ENCODE data around the gene HNRNPAB.
"Not testable (repeated sequence)": the region's sequence is repeated elsewhere in the genome, so short reads cannot be mapped to it uniquely, and the experiment has no call there.

Gene HNRNPAB

DNA sequence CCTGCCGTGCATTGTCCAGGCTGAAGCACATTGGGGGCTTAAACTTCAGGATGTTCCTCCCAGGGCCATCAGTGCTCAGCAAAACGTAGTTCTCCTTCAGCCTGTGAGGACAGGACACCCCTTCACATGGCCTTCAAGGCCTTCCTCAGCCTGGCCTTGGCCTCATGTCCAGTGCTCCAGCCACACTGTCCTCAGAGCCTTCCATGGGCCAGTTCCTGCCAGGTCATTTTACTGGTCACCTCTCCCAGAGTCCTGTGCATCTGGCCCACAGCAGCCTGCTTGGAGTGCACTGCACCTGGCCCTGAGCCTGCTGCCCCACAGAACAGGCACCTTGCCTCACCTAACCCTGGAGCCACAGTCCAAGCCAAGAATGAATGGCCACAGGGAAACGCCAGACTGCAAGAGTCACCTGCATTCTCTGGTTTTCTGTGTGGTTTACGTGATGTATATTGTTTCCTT is 8.7 kb downstream of the HNRNPAB start:
- no peak for DNase-seq

DNA sequence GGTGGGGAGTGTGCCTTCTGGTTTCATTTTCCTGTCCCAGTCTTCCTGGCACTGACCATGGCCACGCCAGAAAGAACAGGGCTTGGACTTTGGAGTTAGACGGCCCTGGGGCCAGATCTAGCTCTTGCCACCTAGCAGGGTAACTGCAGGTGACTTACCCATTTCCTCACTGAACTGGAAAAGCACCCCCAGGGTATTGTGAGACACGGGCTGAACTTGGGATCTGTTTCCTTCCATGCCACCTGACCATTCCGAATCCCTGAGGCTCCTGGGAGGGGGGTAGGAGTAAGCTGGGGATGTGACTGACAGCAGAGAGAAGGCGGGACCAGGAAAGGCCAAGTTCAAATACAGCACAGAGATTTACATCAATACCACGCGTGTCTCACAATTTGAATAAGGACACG is 9.4 kb downstream of the HNRNPAB start:
- no peak for DNase-seq

DNA sequence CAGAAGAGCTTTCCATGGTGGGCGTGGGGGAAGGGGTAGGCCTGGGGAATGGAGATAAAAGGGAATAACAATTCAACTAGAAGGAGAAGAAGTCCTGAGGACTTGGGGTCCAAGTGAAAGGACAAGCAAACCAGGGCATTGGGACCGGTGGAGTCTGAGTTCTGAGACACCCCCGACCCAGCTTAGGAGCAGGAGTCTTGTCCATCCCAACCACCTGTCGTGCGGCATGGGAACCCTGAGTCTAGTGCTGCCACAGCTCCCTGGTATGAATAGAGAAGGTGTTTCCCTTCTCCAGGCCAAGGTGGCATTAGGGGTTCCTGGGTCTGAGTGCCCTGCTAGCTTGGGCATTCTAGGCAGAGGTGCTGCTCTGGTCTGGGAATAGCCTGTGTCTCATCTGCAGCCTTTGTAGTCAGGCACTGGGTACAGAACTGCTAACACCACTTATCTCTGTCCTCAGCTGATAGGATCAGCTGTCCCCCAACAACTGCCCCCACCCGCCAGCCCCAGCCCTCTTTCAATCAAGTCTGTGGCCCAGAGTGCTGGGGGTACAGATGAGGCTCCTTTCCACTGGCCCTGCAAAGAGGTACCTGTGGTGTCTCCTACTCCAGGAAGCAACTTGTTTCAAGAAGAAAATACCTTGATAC is 9.9 kb downstream of the HNRNPAB start:
- DNase-seq: no peak

DNA sequence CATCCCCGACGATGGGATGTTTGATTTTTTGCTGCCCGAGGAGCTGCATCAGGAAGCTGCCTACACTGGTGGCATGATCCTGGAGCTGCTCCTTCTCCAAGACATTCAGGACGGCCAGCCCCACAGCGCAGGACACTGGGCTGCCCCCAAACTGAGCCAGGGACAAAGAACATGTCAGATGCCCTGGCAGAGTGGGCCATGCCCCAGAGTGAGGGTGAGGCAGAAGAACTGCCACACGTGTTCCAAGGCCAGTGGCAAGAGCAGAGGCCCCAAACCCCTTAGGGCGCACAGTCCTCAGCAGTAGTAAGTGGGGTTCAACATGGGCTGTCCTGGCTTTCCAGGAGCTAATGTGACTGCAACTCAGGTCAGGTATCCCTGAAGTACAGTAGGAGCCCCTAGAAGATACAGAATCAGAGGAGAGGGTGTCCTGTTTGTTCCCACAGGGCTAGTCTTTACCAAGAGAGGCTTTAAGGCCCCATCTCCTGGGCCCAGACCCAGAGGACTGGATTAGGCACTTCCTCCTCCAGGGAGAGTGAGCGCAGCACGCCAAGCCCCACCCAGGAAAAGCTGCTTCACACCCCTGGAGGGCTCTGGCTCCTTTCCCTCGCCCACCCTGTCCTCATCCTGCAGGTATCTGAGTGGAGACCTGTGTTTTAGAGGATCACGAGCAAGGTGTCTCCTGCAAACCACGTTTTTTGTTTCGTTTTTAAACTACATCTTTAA is 11.1 kb downstream of the HNRNPAB start:
- no peak for DNase-seq

DNA sequence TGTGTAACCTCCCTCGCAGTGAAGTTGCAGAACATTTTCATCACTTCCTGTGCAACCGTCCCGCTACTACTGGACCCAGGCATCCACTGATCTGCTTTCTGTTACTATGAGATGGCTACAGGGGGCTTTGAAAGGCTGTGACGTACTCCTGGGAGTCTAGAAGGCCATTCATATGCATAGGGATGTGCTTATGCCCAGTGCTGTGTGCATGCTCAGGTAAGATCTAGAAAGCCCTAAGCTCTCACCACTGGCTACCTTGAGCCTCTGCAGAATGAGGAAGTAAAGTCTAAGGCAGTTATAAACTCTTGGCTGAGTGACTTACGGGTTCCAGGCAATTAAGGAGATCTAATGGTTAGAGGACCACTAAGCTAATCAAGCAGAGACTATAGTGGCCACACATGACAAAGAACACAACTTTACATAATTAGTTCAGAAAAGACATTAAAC is 11.8 kb downstream of the HNRNPAB start:
- no peak for DNase-seq

DNA sequence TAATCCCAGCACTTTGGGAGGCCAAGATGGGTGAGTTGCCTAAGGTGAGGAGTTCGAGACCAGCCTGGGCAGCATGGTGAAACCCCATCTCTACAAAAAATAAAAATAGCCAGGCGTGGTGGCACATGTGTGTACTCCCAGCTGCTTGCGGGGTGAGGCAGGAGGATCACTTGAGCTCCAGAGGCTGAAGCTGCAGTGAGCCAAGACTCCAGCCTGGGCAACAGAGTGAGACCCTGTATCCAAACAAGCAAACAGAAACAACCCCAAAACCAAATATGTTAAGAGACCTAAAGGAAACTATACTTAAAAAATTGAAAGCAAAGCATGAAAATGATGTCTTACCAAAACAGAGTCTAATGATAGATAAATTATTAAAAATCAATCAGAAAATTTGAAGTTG is 12.4 kb downstream of the HNRNPAB start:
- no peak for DNase-seq

DNA sequence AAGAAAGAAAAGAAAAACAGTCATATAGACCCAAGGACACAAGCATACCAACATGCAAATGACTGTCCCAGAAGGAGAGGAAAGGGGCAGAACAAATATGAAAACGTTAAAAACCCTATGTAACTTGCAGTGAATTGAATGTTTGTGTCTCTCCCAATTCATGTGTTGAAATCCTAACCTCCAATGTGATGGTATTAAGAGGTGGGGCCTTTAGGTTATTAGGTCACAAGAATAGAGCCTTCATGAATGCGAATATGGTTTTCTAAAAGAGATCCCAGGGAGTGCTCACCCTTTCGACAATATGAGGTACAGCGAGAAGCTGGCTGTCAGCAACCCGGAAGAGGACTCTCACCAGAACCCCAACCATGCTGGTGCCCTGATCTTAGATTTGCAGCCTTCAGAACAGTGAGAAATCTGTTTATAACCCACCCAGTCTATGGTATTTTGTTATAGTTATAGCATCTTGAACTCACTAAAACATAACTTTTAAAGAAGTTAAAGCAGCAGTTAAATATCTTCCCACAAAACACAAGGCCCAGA is 14.0 kb downstream of the HNRNPAB start:
- DNase-seq: no peak

DNA sequence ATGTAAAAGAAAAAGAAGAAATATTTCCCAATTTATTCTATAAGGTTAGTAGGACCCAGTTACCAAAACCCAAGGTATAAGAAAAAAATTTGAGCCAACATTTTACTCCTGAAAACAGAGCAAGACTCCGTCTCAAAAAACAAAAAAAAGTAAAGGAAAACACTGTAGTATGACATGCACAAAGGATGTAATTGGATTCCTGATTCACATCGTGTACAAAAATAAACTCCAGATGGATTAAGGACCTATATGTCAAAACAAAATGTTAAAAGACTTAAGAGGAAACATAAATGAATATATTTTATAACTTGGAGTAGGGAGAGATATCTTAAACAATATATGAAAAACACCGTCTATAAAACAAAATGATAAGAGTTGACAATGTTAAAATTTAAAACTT is 14.5 kb downstream of the HNRNPAB start:
- no peak for DNase-seq

DNA sequence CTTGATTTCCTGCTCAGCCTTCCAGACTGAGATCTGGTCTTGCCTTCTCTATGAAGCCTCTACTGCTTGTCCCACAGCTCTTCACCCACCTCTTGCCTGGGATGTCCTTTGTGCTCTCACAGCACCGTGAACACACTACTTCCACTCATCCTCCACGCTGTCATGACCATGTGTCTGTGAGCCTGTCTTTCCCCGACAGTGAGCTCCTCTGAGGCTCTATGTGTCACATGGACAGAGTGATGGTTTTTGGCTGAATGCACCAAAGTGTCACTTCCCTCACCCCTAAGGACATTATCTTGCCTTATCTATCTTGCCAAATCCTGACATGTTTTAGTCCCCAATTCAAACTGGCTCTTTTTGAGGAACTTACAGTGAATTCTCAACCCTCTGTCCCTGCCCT is 16.9 kb downstream of the HNRNPAB start:
- DNase-seq: no peak

DNA sequence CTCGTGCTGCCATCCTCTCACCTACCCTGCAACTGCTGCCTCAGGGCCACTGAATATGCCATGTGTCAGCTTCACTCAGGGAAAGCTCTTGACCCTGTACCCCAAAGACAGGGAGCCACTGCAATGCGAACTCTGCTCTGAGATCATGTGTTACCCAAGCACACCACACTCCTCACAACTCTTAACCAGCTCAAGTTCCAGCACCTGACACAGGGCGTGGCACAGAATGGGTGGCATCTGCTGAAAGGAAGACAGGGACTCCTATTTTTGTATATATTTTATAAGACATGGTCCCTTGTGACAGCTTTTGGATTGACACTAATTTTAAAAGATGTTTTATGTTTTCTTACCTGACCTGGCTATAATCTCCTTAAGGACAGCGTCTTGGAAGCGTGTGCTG is 17.5 kb downstream of the HNRNPAB start:
- DNase-seq: no peak

DNA sequence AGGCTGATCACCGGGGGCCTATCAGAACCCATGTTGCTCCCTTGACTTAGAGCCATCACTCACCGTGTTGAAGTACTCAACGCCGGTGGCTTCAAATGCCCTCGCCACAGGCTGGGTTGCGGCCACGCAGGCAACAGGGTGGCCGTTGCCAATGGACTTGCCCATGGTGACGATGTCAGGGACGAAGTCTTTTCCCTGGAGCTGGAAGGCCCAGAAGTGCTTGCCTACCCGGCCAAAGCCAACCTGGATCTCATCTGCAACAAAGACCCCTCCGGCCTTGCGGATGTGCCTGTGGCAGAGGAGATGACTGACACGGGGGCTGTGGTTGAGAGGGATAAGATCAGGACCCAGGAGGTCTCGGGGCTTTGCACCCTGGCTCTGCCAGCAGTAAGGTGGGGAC is 18.0 kb downstream of the HNRNPAB start:
- DNase-seq: no peak

DNA sequence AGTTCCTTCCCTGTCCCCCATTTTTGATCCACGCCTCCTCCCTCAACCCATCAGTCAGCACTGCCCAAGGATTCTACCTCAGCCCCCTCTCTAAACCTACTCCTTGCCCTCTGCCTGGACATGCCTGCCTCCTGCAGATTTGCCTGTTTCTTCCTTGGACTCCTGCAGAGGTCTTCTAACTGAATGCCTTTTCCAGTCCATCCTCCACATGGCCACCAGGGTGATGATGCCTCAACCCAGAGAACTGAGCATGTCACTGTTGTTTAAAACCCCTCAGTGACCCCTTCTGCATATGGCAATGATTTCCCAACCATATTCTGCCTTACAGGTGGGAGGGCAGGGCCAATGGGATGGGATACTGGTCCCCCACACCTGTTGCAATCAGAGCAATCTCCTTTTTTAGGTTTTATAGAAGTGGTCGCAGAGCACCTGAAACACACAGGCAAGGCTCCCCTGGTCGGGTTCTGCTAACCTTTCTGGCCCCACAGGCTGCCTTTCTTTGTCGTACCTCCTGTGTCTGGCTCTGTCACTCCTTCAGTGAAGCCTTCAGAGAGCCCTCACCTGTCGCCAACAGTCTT is 19.0 kb downstream of the HNRNPAB start:
- no peak for DNase-seq

DNA sequence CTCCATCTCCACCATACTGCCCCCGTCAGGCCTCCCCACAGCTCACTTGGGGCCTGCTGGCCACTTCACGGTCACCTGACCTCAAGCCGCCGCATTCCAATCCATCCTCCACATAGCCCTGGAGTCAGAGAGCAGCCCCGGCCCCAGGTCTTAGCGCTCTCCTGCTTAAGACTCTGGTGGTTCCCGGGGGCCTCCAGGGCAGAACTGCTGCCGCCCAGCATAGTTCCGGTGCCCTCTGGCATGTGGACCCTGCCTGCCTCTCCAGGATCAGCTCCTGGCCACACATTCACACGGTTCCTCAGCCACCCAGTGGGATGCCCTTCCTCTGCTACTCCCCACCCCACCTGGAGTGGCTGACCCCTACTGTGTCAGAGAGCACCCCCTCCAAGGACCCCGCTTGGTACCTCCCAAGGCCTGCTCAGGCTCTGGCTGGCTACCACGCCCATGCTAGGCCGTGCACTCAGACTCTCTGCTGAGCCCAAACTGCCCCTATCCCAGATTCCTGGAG is 19.5 kb downstream of the HNRNPAB start:
- no peak for DNase-seq

DNA sequence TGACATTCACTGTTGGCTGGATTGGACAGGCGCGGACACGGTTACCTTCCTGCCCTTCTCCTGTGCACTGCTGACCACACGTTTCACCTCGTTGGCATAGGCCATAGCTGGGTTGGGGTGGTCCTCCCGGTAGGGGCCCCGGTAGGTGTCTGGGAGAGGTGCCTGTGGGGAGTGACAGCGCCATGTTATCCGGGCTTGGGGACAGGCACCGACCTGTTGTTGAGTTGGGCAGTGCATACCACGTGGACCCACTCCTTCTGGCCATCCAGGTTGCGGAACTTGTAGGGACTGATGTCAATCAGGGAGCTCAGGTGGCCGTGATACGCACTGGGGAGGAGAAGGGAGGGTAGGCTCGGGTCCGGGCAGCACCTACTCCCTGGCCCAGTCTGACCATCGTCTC is 20.1 kb downstream of the HNRNPAB start:
- no peak for DNase-seq

DNA sequence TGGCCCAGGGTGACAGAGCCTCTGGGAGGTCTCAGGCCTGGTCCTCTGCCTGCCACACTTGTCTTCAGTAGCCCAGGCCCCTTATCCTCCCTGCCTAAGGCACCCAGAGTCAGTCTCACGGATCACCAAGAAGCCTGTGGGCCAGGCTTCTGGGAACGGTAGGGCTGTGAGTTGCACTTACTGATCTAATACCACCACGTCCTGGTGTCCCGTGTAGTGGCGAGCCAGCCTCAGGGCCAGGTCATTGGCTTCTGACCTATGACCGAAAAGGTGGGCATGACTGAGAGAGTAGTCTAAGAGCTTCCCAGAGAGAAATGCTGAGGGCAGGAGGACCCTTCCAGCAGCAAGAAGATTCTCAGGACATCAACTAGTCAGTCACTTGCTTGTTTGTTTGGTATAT is 20.8 kb downstream of the HNRNPAB start:
- no peak for DNase-seq

DNA sequence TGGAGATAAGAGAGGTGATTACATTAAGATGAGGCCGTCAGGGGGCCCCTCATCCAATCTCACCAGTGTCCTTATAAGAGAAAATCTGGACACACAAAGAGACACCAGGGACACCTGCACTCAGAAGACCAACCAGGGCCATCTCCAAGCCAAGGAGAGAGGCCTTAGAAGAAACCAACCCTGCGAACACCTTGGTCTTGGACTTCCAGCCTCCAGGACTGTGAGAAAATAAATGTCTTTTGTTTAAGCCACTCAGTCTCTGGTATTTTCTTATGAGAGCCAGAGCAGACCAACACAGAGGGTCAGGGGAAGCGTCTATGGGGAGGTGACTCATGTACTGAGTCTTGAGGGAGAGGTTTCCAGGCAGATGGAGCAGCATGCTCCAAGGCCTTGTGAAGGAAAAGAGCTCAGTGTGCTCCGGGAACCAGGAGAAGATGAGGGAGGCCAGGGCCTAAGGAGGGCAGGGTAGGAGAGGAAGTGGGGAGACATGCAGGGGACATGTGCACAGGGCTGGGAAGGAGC is 22.9 kb downstream of the HNRNPAB start:
- no peak for DNase-seq

DNA sequence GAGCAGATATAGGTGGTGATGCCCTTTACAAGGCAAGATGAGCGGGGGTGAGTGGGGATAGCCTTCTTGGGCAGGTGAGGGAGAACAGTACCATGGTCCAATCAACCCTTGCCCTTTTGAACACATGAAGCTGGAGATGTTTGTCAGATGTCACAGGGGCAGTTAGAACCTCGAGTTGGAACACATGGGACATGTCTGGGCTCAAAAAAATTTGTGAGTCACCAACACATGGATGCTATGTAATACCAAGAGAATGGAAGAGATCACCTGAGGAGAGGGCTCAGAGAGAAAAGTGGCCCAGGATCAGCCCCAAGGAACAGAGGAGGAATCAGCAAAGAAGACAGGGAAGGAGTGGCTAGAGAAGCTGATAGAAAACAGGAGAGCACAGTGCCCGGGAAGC is 23.6 kb downstream of the HNRNPAB start:
- no peak for DNase-seq

DNA sequence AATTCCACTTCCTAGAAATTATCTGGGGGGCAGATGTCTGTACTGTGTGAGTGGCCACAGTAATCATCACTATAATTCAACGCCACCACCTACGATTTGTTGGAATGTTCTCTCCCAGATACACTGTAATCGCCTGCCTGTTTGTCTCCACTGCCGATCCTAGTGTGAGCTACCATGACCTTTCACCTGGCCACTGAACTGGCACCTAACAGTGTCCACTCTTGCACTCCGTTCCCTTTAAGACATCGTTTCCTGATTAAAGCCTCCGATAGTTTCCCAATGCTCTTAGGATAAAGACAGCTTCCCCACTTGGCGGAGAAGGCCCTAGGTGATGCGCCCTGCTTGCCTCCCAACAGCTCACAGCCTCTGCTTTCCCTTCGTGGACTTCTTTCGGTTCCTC is 24.3 kb downstream of the HNRNPAB start:
- DNase-seq: no peak

DNA sequence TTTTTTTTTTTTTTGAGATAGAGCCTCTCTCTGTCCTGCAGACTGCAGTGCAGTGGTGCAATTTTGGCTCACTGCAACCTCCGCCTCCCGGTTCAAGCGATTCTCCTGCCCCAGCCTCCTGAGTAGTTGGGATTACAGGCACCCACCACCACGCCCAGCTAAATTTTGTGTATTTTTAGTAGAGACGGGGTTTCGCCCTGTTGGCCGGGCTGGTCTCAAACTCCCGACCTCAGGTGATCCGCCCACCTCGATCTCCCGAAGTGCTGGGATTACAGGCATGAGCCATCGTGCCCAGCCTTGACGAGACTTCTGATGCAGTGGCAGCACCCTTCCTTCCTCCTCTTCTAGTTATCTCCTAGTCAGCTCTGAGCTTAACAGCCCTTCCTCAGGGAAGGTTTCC is 24.8 kb downstream of the HNRNPAB start:
- not testable (repeated sequence) for DNase-seq

DNA sequence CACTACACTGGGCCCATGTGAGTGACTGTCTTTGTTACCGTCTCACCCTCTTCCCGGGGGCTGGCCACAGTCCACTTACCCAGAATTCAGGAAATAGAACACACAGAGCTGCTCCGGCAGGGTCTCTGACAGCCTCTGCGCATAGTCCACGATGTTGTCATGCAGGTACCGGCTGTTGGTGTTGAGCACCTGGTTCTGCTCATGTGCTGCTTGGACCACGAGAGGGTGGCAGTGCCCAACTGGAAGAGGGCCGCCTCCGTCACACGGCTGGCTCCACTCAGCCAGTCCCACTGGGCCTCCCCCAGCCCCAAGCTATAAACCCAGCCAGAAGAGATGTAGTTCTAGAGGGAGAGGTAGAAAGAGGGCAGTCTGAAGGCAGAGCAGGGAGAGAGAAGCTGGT is 25.5 kb downstream of the HNRNPAB start:
- no peak for DNase-seq

DNA sequence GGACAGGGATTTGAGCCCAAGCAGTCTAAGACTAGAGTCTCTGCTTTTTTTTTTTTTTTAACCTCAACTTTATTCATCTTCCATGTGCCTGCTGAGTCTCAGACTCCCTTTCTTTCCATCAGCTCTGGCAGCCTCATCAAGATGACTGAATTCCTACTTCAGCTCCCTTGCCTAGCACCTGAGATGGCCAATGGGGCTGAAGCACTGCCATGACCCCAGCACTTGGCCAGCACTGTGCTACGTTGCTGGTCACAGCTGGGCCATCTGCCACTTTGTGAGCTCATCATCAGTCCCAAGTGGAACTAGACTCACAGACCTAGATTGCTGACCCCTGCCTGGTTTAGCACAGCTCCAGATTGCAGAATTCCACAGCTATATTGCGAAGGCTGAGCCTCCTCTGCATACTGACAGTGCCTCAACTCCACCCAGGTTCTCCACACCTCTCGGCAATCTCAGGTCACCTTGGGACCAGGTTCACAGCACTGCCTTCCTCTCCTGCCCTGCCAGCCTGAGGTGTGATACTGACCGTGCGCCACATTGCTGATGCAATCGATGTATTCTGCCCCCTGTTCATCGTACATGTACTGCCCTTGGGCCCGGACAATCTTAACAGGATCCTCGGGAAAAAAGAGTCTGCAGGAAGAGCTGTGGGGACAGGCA is 26.7 kb downstream of the HNRNPAB start:
- no peak for DNase-seq

DNA sequence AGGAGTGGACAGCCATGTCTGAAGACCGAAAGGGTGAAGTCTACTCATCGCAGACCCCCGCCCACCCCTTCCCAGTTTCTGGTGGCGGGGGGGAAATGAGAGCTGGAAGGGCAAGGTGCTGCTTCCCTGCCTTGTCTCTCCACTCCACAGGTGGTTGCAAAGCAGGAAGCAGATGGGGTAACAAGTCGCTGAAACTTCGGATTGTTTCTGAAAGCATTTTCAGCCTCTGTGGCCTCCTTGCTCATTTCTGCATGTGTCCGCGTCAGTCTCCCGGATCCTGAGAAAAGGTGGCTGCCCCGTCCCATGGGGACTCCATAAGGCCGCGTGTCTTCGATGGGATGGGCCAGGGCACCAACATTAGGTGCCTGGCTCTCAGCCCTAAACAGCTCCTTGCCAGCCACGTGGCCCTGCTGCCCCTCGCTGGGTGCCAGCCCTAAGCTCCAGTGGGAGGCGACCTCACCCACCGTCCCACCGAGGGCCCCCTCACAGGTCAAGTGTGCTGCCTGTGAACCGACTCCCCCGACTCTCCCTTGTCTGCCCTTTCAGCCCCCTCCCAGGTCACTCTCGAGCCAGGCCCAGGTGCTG is 27.3 kb downstream of the HNRNPAB start:
- DNase-seq: no peak

Measured in CD4-positive, alpha-beta T cell treated with Interleukin-17A for 4 hours (primary cell).